ENCODE measurements around the gene NEK6. TPM values are rescaled to one million over a fixed set of nuclear protein-coding genes. Genes with fewer than 3 reads are reported as not detected.

Gene NEK6
- total RNA-seq, 1 donor from 2014 or later = 24.4 TPM

DNA sequence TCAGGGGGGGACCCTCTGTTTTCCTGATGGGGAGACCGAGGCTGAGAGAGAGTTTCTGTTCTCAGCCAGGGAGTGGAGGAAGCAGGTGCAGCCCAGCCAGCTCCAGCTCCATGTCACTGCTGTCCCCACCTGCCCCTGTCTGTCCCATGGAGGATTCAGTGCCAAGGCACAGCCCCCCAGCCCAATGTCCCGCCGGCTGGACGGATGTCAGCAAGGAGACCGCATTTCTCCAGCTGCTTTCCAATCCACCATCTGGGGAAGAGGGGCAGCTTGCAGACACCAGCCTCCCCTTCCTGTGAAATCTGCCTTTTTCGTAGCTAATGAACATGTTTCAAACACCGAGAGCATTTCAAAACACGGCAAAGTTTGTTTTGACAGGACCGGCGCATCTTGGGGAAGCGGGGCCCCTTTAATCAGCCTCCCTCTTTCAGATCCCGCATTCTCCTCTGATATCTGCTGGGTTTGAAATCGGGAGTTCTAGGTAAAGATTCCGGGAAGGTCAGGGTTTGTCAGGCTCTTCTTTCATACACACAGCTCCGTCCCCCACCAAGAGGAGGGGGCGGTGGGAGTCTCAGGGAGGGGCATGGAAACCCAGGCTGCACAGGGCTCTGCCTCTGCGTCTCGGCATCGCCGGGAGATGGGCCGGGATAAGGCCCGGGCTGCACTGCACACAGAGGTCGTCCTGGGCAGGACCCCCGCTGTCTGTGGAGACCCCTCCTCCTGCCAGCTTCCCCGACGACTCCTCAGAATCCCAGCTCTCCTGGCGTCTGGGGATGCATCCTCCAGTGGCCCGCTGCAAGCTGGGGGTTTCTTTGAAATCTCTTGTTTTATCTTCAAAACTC is 74.8 kb downstream of the NEK6 start:
- DNase-seq (ENCODE audit: low spot score, unreplicated experiment) = no peak
- Mint-ChIP-seq H3K4me3 (ENCODE audit: low read depth) (no peak overlapping the region), H3K27ac (no peak overlapping the region), H3K9me3 (ENCODE audit: low read depth) (no peaks in the 10 kb centered on the region), H3K4me1 (ENCODE audit: low read depth) (no peaks in the 10 kb centered on the region), H3K27me3 (no peaks in the 10 kb centered on the region), H3K36me3 (ENCODE audit: insufficient read depth) (peaks cover 10% of the 10 kb centered on the region)
- TF ChIP-seq, protein P1, sequence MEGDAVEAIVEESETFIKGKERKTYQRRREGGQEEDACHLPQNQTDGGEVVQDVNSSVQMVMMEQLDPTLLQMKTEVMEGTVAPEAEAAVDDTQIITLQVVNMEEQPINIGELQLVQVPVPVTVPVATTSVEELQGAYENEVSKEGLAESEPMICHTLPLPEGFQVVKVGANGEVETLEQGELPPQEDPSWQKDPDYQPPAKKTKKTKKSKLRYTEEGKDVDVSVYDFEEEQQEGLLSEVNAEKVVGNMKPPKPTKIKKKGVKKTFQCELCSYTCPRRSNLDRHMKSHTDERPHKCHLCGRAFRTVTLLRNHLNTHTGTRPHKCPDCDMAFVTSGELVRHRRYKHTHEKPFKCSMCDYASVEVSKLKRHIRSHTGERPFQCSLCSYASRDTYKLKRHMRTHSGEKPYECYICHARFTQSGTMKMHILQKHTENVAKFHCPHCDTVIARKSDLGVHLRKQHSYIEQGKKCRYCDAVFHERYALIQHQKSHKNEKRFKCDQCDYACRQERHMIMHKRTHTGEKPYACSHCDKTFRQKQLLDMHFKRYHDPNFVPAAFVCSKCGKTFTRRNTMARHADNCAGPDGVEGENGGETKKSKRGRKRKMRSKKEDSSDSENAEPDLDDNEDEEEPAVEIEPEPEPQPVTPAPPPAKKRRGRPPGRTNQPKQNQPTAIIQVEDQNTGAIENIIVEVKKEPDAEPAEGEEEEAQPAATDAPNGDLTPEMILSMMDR (IDR thresholded peaks at IDR 0.05; ENCODE audit: unreplicated experiment) = no peak

DNA sequence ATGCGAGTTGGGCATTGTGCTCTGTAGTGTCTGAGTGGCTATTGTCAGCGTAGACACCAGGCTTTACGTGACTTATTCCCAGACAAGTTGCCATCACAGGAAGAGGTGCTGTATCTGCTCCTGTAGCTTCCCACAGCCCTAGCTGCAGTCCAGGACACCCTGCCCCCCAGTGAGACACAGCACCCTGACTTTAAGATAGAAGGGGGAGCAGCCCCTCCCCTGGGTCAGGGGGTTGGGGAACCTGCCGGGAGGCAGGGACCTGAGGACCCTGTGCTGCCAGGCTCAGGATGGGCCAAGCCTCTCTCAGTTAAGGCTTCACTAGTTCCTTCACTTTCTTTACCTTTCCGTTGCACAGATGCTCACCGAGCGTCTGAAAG is 75.4 kb downstream of the NEK6 start:
- Mint-ChIP-seq H3K4me1 (ENCODE audit: low read depth) (no peaks in the 10 kb centered on the region), H3K4me3 (ENCODE audit: low read depth) (no peak overlapping the region), H3K27me3 (no peaks in the 10 kb centered on the region), H3K9me3 (ENCODE audit: low read depth) (peaks cover under 1% of the 10 kb centered on the region), H3K27ac (no peak overlapping the region), H3K36me3 (ENCODE audit: insufficient read depth) (peaks cover 13% of the 10 kb centered on the region)
- no peak for DNase-seq (ENCODE audit: low spot score, unreplicated experiment)
- TF ChIP-seq, protein P1 (IDR thresholded peaks at IDR 0.05; ENCODE audit: unreplicated experiment) = no peak

DNA sequence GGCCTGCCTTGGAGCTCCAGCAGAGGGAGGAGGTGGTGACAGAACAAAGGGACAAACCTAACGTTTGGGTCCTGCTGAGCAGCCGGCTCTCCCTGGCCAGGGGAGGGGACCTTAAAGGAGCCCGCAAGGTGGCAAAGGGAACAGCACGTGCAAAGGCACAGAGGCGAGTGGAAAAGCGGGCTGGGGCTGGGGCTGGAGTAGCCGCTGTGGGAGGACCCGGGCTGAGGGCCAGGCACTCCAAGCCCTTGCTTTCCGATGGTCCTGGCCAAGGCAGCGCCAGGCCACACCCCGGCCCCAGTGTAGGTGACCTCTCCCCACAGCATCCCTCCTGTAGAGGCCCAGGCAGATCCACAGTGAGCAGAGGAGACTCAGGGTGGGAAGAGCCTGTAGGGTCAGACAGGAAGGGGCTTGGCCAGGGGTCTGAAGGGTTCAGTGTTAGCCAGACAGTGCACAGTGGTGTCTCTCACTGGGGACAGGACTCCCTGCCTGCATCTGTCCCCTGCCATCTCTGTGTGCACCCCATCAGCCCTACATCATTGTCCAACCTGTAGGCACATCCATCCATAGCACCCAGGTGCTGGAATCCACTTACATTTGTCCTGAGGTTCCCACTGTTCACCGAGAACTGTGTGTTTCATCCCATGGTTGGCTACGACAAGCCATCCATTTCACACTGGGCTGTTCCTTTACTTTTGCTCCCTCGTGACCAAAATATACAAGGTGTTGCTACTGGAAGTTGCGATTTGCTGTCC is 77.0 kb downstream of the NEK6 start:
- Mint-ChIP-seq H3K36me3 (ENCODE audit: insufficient read depth) (peaks cover 18% of the 10 kb centered on the region), H3K9me3 (ENCODE audit: low read depth) (peaks cover 4% of the 10 kb centered on the region), H3K4me3 (ENCODE audit: low read depth) (no peak overlapping the region), H3K27ac (no peak overlapping the region), H3K4me1 (ENCODE audit: low read depth) (no peaks in the 10 kb centered on the region), H3K27me3 (no peaks in the 10 kb centered on the region)
- TF ChIP-seq, protein P1 (IDR thresholded peaks at IDR 0.05; ENCODE audit: unreplicated experiment) = no peak
- DNase-seq (ENCODE audit: low spot score, unreplicated experiment) = no peak

DNA sequence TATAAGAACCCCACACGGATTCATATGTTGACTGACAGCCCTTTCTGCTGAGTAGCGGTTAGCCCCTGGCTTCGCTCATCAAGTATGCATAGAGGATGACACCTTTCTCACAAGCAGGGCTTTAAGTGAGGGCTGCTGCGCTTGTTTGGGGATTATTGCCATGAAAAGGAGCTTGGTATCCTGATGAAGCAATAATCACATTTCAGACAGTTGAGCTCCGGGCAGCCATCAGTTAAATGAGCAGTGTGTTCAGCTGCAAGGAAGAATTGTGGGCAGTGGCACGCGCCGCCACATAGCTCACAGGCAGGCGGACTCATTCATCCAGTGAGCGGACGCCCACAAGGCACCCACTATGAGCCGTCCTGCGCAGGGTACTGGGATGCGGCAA is 77.6 kb downstream of the NEK6 start:
- no peaks in the 10 kb centered on the region for H3K4me1 Mint-ChIP-seq (ENCODE audit: low read depth)
- H3K27me3 Mint-ChIP-seq = no peaks in the 10 kb centered on the region
- H3K4me3 Mint-ChIP-seq (ENCODE audit: low read depth) = no peak overlapping the region
- no peak for DNase-seq (ENCODE audit: low spot score, unreplicated experiment)
- H3K36me3 Mint-ChIP-seq (ENCODE audit: insufficient read depth) = peaks cover 18% of the 10 kb centered on the region
- no peak overlapping the region for H3K27ac Mint-ChIP-seq
- H3K9me3 Mint-ChIP-seq (ENCODE audit: low read depth) = peaks cover 4% of the 10 kb centered on the region
- TF ChIP-seq, protein P1 (IDR thresholded peaks at IDR 0.05; ENCODE audit: unreplicated experiment) = no peak

DNA sequence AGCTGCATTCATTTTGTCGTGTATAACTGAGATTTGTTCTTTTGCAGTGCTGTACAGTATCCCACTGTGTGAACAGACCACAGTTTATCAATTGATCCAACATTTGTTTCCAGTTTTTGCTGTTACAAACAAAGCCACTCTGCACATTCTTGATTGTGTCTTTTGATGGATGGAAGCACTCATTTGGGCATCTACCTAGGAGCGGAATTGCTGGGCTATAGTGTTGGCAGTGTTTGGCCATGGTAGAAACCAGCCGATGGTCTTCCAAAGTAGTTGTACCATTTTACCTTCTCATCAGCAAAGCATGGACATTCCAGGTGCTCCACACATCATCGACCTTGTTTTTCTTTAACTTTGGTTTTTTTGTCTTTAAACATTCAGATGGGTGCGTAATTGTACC is 79.8 kb downstream of the NEK6 start:
- peaks cover 18% of the 10 kb centered on the region for H3K36me3 Mint-ChIP-seq (ENCODE audit: insufficient read depth)
- TF ChIP-seq, protein P1 (IDR thresholded peaks at IDR 0.05; ENCODE audit: unreplicated experiment) = no peak
- H3K4me3 Mint-ChIP-seq (ENCODE audit: low read depth) = no peak overlapping the region
- H3K27ac Mint-ChIP-seq = no peak overlapping the region
- H3K4me1 Mint-ChIP-seq (ENCODE audit: low read depth) = no peaks in the 10 kb centered on the region
- no peak for DNase-seq (ENCODE audit: low spot score, unreplicated experiment)
- H3K27me3 Mint-ChIP-seq = no peaks in the 10 kb centered on the region
- H3K9me3 Mint-ChIP-seq (ENCODE audit: low read depth) = peaks cover 4% of the 10 kb centered on the region

Measured in progenitor cell of endocrine pancreas (in vitro differentiated cells).